ENCODE results near the gene CFAP74. TPM values are rescaled to one million over a fixed set of nuclear protein-coding genes. Genes with fewer than 3 reads are reported as not detected.

Gene CFAP74
- total and polyA plus RNA-seq, 2 of the 13 experiments (the other 11 are each of a cell fraction or from before 2014, with no cell fraction given), result 0.27 to 0.62 TPM

- TF ChIP-seq ZNF430 (CRISPR knock-in tag; IDR thresholded peaks at IDR 0.05) (no peak), ZNF230 (CRISPR knock-in tag; IDR thresholded peaks at IDR 0.05) (0 out of 2 replicates have a peak, but pooled peaks have one; percentile 86), ZSCAN9 (CRISPR knock-in tag; IDR thresholded peaks at IDR 0.05; ENCODE audit: borderline replicate concordance) (no peak), MTF1 (CRISPR knock-in tag; IDR thresholded peaks at IDR 0.05) (no peak), NR0B2 (CRISPR knock-in tag; IDR thresholded peaks at IDR 0.05) (no peak), REST (IDR thresholded peaks at IDR 0.05; ENCODE audit: borderline replicate concordance in 1 of 2, low read depth in 1 of 2, low read length in 2 of 2) (no peak), DNMT1 (CRISPR knock-in tag; IDR thresholded peaks at IDR 0.05) (no peak), PHB2 (IDR thresholded peaks at IDR 0.05; ENCODE audit: partially characterized antibody) (no peak), ZNF17 (CRISPR knock-in tag; IDR thresholded peaks at IDR 0.05) (no peak), ZBED4 (CRISPR knock-in tag; IDR thresholded peaks at IDR 0.05; ENCODE audit: borderline replicate concordance) (no peak), PRPF4 (IDR thresholded peaks at IDR 0.05; ENCODE audit: low read depth, low read length, poor library complexity, severe bottlenecking) (no peak), THYN1 (CRISPR knock-in tag; IDR thresholded peaks at IDR 0.05; ENCODE audit: borderline replicate concordance, low read depth) (no peak), TBX2 (CRISPR knock-in tag; IDR thresholded peaks at IDR 0.05; ENCODE audit: borderline replicate concordance) (no peak), ATAD3A (CRISPR knock-in tag; IDR thresholded peaks at IDR 0.05) (no peak), ZNF770 (CRISPR knock-in tag; IDR thresholded peaks at IDR 0.05) (no peak), GABPA (IDR thresholded peaks at IDR 0.05; ENCODE audit: low read depth, low read length) (no peak), GABPA (CRISPR knock-in tag; IDR thresholded peaks at IDR 0.05; ENCODE audit: low read depth) (no peak)
These were observed 17.0 kb downstream of the CFAP74 start (continued) for GRCh38 chr1:1986451-1987141.

Data from HepG2 (cell line).